GM04503 (cell line): ENCODE measurements around the gene ZNF541.
"Not testable (repeated sequence)": the region's sequence is repeated elsewhere in the genome, so short reads cannot be mapped to it uniquely, and the experiment has no call there.

Experiments
- DNase-seq: peaks from one replicate; pipeline ENCODE4 v3.0.0-alpha.2; 2012; ENCODE audit warnings: low read depth

The ZNF541 gene

GRCh38 chr19:47599671-47600245 lies 26.8 kb upstream of the ZNF541 start:
- not testable (repeated sequence) for DNase-seq

GRCh38 chr19:47598407-47599349 lies 25.7 kb upstream of the ZNF541 start:
- DNase-seq: peak; percentile 95

GRCh38 chr19:47595944-47596343 lies 23.0 kb upstream of the ZNF541 start:
- DNase-seq: no peak

DNA sequence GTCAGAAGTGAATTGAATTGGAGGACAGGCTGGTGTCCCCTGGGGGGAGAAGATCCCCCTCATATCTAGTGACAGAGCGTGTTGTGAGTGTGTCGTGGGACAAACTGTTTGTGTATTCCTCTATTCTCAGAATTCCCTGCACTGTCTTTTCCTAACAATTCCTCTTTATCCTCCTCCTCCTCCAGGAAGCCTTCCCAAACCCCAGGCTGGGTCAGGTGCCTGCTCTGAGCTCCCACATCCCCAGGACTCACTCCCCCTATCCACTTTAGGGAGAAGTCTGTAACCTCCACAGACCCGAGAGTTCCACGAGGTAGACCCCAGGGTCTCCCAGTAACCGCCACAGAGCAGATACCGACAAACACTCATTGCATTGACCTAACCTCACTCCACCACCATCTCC lies 20.9 kb upstream of the ZNF541 start:
- DNase-seq: no peak

DNA sequence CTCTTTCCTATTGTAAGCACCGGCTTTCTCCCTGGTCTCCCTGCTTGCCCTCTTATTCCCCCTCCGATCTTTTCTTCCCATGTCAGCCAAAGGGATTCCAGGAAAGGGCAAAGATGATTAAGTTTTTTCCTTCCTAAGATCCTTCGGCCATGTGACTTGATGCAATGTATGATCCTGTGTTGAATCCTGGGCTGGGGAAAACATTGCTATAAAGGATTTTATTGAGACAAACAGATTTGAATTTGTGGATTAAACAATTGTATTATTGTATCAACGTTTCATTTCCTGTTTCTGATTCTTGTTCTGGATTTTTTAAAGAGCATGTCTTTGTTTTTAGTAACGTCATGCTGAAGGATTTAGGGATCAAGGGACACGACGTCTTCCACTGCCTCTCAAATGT lies 16.9 kb upstream of the ZNF541 start:
- no peak for DNase-seq

DNA sequence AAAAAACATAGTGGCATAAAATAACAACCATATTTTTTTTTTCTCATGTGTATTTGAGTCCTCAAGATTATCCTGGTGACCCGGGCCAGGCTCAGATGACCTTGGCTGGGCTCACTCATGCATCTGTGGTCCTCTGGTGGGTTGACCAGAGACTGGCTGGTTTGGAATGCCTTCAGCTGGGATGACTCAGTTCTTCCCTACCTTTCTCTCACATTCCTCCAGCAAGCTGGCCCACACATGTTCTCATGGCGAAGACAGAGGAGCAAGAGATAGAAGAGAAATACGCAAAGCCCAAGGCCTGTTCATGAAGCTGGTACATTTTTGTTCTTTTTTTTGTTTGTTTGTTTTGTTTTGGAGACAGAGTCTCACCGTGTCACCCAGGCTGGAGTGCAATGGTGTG lies 14.3 kb upstream of the ZNF541 start:
- DNase-seq: no peak

DNA sequence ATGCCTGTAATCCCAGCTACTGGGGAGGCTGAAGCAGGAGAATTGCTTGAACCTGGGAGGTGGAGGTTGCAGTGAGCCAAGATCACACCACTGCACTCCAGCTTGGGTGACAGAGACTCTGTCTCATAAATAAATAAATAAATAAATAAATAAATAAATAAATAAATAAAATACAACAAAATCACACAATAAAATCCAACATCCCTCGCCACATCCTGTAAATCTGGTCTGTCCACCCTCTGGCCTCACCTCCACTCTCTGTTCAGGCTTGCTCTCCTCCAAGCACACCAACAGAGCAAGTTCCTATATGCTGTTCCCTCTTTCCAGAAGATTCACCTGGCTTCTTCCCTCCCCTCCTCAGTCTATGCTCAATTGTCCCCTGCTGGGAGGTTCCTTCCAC lies 10.2 kb upstream of the ZNF541 start:
- DNase-seq: not testable (repeated sequence)

DNA sequence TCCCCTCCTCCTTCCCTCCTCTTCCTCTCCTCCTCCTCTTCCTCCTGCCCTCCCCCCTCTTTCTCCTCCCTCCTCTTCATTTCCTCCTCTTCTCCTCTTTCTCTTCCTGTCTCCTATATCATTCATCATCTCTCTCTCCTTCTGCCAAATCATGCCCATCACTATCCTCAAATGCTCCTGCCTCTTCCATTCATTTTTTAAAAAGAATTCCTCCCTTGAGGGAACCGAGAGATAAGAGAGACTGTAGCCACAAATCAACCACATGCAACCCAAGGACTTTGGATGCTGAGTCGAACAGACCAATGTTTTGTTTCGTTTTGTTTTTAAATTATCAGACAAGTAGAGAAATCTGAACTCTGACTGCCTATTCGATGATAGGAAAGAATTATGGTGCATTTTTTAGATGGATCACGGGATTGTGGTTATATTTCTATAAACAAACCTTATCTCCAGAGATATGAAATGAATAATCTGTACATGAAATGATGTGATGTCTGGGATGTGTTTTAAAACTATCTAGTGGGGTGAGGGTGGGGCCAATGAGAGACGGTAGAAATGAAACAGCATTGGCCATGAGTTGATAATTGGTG lies 9.5 kb upstream of the ZNF541 start:
- no peak for DNase-seq

- DNase-seq: no peak
Observed at GRCh38 chr19:47581605-47582319, 8.8 kb upstream of the ZNF541 start.

DNA sequence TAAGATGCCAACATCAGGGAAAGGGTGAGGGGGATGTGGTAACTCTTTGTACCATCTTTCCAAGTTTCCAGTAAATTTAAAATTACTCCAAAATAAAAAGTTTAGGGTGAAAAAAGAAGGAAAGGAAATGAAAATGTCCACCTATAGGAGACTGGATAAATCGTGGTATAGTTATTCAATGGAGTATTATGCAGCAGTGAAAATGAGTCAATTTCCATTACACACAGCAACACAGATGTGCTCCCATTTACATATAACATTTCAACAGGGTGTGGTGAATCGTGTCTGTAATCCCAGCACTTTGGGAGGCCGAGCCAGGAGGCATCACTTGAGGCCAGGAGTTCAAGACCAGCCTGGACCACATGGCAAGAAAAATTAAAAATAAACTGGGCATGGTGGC lies 7.4 kb upstream of the ZNF541 start:
- DNase-seq: no peak

DNA sequence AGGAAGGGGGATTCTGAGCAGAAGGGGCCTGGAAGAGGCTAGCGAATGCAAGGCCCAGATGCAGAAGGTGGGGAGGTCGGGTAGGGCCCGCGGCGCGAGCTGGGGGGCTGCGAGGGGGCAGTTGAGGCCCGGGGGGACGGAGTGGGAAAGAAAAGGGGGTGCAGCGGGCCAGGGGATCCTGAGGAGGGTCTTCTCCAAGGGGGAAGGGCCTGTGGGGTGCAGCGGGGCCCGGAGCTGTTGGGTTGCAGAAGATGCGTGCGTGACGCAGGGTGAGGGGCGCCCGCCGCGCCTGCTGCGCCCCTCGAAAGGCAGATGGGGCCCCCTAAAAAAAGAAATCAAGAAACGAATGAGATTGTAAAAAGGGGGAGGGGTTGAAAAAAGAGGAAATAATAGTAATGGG lies 313 bp downstream of the ZNF541 start:
- DNase-seq: no peak

- no peak for DNase-seq
Observed at GRCh38 chr19:47569331-47569730, 3.6 kb downstream of the ZNF541 start.

- DNase-seq: no peak
Observed at GRCh38 chr19:47564081-47564480, 8.9 kb downstream of the ZNF541 start.

GRCh38 chr19:47561440-47562057 lies 11.4 kb downstream of the ZNF541 start:
- no peak for DNase-seq

DNA sequence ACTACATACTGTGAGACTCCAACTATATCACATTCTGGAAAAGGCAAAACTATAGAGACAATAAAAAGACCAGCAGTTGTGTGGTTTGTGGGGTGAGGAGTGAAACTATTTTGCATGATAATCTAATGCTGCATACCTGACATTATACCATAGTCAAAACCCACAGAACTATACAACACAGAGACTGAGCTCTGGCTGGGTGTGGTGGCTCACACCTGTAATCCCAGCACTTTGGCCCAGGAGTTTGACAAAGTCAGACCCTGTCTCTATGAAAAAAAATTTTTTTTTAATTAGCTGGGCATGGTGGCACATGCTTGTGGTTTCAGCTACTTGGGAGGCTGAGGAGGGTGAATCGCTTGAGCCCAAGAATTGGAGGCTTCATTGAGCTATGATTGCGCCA lies 11.9 kb downstream of the ZNF541 start:
- no peak for DNase-seq

DNA sequence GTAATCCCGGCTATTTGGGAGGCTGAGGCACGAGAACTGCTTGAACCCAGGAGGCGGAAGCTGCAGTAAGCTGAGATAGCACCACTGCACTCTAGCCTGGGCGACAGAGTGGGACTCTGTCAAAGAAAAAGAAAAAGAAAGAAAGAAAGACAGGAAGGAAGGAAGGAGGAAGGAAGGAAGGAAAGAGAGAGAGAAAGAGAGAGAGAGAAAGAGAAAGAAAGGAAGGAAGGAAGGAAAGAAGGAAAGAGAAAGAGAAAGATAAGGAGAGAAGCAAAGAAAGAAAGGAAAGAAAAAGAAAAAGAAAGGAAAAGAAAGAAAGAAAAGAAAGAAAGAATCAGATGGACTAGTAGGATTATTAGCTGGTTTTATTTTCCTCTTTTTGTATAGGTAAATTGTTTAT lies 22.8 kb downstream of the ZNF541 start:
- no peak for DNase-seq

GRCh38 chr19:47549261-47549862 lies 23.6 kb downstream of the ZNF541 start:
- DNase-seq: no peak

GRCh38 chr19:47547199-47547598 lies 25.7 kb downstream of the ZNF541 start:
- DNase-seq: no peak

GRCh38 chr19:47545061-47545948 lies 27.6 kb downstream of the ZNF541 start:
- no peak for DNase-seq

GRCh38 chr19:47544476-47544875 lies 28.5 kb downstream of the ZNF541 start:
- DNase-seq: no peak

DNA sequence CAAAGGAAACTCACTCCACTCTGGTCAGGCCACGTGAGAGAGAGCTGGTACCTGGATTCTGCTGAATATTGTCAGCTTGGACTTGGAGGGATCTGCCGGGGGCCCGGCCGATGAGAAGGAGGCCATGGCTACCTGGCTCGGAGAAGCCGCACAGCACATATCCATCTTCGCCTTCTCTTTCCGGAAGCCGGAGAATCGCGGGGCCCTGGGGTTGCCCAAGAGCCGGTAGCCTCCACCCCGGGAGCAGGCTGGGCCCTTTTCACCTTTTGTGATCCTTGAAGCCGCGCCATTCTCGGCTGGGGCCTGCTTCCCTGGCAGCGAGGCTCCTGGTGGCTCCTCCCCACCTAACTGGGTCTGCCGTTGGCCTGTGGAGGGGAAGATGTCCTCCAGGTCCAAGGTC lies 28.9 kb downstream of the ZNF541 start:
- no peak for DNase-seq
